HG03378 (cell line): ENCODE measurements around the gene ITPKB.
"Not testable (repeated sequence)": the region's sequence is repeated elsewhere in the genome, so short reads cannot be mapped to it uniquely, and the experiment has no call there.

Experiments
- ATAC-seq: cut with Tn5 transposase; IDR thresholded peaks from one replicate; pipeline ENCODE4 v1.9.1; 2021; ENCODE audit warnings: mild to moderate bottlenecking, moderate library complexity; ENCODE audit not compliant: unreplicated experiment

ITPKB gene

GRCh38 chr1:226731257-226731893, 7.7 kb downstream of the ITPKB start:
- no peak for ATAC-seq

GRCh38 chr1:226730836-226731235, 8.2 kb downstream of the ITPKB start:
- no peak for ATAC-seq

- no peak for ATAC-seq
Measured at GRCh38 chr1:226730071-226730470, 9.0 kb downstream of the ITPKB start.

GRCh38 chr1:226728448-226728847, 10.6 kb downstream of the ITPKB start:
- ATAC-seq, result no peak

- no peak for ATAC-seq
Measured at GRCh38 chr1:226725897-226726267, 13.2 kb downstream of the ITPKB start.

GRCh38 chr1:226723657-226724532, 15.2 kb downstream of the ITPKB start:
- ATAC-seq, result no peak

- no peak for ATAC-seq
Measured at GRCh38 chr1:226722901-226723656, 16.0 kb downstream of the ITPKB start.

GRCh38 chr1:226722240-226722900, 16.7 kb downstream of the ITPKB start:
- no peak for ATAC-seq

GRCh38 chr1:226720574-226720973, 18.5 kb downstream of the ITPKB start:
- ATAC-seq, result not testable (repeated sequence)

- no peak for ATAC-seq
Measured at GRCh38 chr1:226719596-226720387, 19.3 kb downstream of the ITPKB start.

- no peak for ATAC-seq
Measured at GRCh38 chr1:226717256-226717909, 21.7 kb downstream of the ITPKB start.

GRCh38 chr1:226716577-226716976, 22.5 kb downstream of the ITPKB start:
- ATAC-seq, result no peak

- no peak for ATAC-seq
Measured at GRCh38 chr1:226714148-226714547, 24.9 kb downstream of the ITPKB start.

- peak; percentile 28 for ATAC-seq
Measured at GRCh38 chr1:226712742-226713419, 26.2 kb downstream of the ITPKB start.

- ATAC-seq, result peak; percentile 86
Measured at GRCh38 chr1:226711976-226712741, 26.9 kb downstream of the ITPKB start.

- ATAC-seq, result no peak
Measured at GRCh38 chr1:226710501-226710900, 28.6 kb downstream of the ITPKB start.

GRCh38 chr1:226709953-226710352, 29.1 kb downstream of the ITPKB start:
- no peak for ATAC-seq

GRCh38 chr1:226708967-226709396, 30.1 kb downstream of the ITPKB start:
- no peak for ATAC-seq
